Measurements from ENCODE around the gene COX11.

Gene COX11

GRCh38 chr17:54967621-54968261 is 713 bp downstream of the COX11 start:
- H3K9me3 ChIP-seq (ENCODE audit: control insufficient read depth, insufficient read depth, low read length): no peaks in the 10 kb centered on the region
- peaks cover 5% of the 10 kb centered on the region; the same call in 1 of the 2 replicates for H3K4me1 ChIP-seq (ENCODE audit: control insufficient read depth, insufficient read depth, low read length)
- H3K36me3 ChIP-seq (ENCODE audit: control insufficient read depth, insufficient read depth, low read length): peaks cover 28% of the 10 kb centered on the region
- H3K9ac ChIP-seq (ENCODE audit: low read depth, low read length): peak overlapping the region; percentile 92
- peak overlapping the region; percentile 90 for H3K4me3 ChIP-seq (ENCODE audit: low read depth, low read length)
- peak overlapping the region; percentile 89 for H3K27ac ChIP-seq (ENCODE audit: low read depth, low read length)
- H3K27me3 ChIP-seq (ENCODE audit: control insufficient read depth, insufficient read depth, low read length): no peaks in the 10 kb centered on the region

GRCh38 chr17:54956791-54957190 is 11.7 kb downstream of the COX11 start:
- Histone ChIP-seq H3K27me3 (ENCODE audit: control insufficient read depth, insufficient read depth, low read length) (no peaks in the 10 kb centered on the region), H3K9ac (ENCODE audit: low read depth, low read length) (no peak overlapping the region), H3K27ac (ENCODE audit: low read depth, low read length) (peak overlapping the region; percentile 73), H3K36me3 (ENCODE audit: control insufficient read depth, insufficient read depth, low read length) (peaks cover 80% of the 10 kb centered on the region), H3K4me1 (ENCODE audit: control insufficient read depth, insufficient read depth, low read length) (peaks cover 11% of the 10 kb centered on the region), H3K4me3 (ENCODE audit: low read depth, low read length) (no peak overlapping the region), H3K9me3 (ENCODE audit: control insufficient read depth, insufficient read depth, low read length) (no peaks in the 10 kb centered on the region)

GRCh38 chr17:54951286-54951685 is 17.2 kb downstream of the COX11 start:
- H3K36me3 ChIP-seq (ENCODE audit: control insufficient read depth, insufficient read depth, low read length): peaks cover 90% of the 10 kb centered on the region
- H3K9me3 ChIP-seq (ENCODE audit: control insufficient read depth, insufficient read depth, low read length): no peaks in the 10 kb centered on the region
- no peaks in the 10 kb centered on the region for H3K4me1 ChIP-seq (ENCODE audit: control insufficient read depth, insufficient read depth, low read length)
- no peaks in the 10 kb centered on the region for H3K27me3 ChIP-seq (ENCODE audit: control insufficient read depth, insufficient read depth, low read length)
- no peak overlapping the region for H3K27ac ChIP-seq (ENCODE audit: low read depth, low read length)
- H3K9ac ChIP-seq (ENCODE audit: low read depth, low read length): no peak overlapping the region
- no peak overlapping the region for H3K4me3 ChIP-seq (ENCODE audit: low read depth, low read length)

- H3K4me1 ChIP-seq (ENCODE audit: control insufficient read depth, insufficient read depth, low read length): no peaks in the 10 kb centered on the region
- no peak overlapping the region for H3K9ac ChIP-seq (ENCODE audit: low read depth, low read length)
- no peaks in the 10 kb centered on the region for H3K9me3 ChIP-seq (ENCODE audit: control insufficient read depth, insufficient read depth, low read length)
- H3K36me3 ChIP-seq (ENCODE audit: control insufficient read depth, insufficient read depth, low read length): peaks cover 94% of the 10 kb centered on the region
- H3K4me3 ChIP-seq (ENCODE audit: low read depth, low read length): no peak overlapping the region
- H3K27ac ChIP-seq (ENCODE audit: low read depth, low read length): no peak overlapping the region
- no peaks in the 10 kb centered on the region for H3K27me3 ChIP-seq (ENCODE audit: control insufficient read depth, insufficient read depth, low read length)
These were observed 18.3 kb downstream of the COX11 start for GRCh38 chr17:54950116-54950515.

GRCh38 chr17:54948380-54948779 is 20.1 kb downstream of the COX11 start:
- Histone ChIP-seq H3K36me3 (ENCODE audit: control insufficient read depth, insufficient read depth, low read length) (peaks cover 80% of the 10 kb centered on the region), H3K9ac (ENCODE audit: low read depth, low read length) (no peak overlapping the region), H3K4me3 (ENCODE audit: low read depth, low read length) (no peak overlapping the region), H3K4me1 (ENCODE audit: control insufficient read depth, insufficient read depth, low read length) (no peaks in the 10 kb centered on the region), H3K27ac (ENCODE audit: low read depth, low read length) (no peak overlapping the region), H3K27me3 (ENCODE audit: control insufficient read depth, insufficient read depth, low read length) (no peaks in the 10 kb centered on the region), H3K9me3 (ENCODE audit: control insufficient read depth, insufficient read depth, low read length) (no peaks in the 10 kb centered on the region)

- H3K9ac ChIP-seq (ENCODE audit: low read depth, low read length): no peak overlapping the region
- H3K27me3 ChIP-seq (ENCODE audit: control insufficient read depth, insufficient read depth, low read length): no peaks in the 10 kb centered on the region
- H3K4me1 ChIP-seq (ENCODE audit: control insufficient read depth, insufficient read depth, low read length): no peaks in the 10 kb centered on the region
- no peak overlapping the region for H3K27ac ChIP-seq (ENCODE audit: low read depth, low read length)
- H3K9me3 ChIP-seq (ENCODE audit: control insufficient read depth, insufficient read depth, low read length): no peaks in the 10 kb centered on the region
- H3K4me3 ChIP-seq (ENCODE audit: low read depth, low read length): no peak overlapping the region
- H3K36me3 ChIP-seq (ENCODE audit: control insufficient read depth, insufficient read depth, low read length): peaks cover 80% of the 10 kb centered on the region
These were observed 21.1 kb downstream of the COX11 start for GRCh38 chr17:54947396-54947795.

- no peaks in the 10 kb centered on the region for H3K4me1 ChIP-seq (ENCODE audit: control insufficient read depth, insufficient read depth, low read length)
- no peaks in the 10 kb centered on the region for H3K9me3 ChIP-seq (ENCODE audit: control insufficient read depth, insufficient read depth, low read length)
- H3K4me3 ChIP-seq (ENCODE audit: low read depth, low read length): no peak overlapping the region
- no peak overlapping the region for H3K9ac ChIP-seq (ENCODE audit: low read depth, low read length)
- H3K27me3 ChIP-seq (ENCODE audit: control insufficient read depth, insufficient read depth, low read length): no peaks in the 10 kb centered on the region
- H3K36me3 ChIP-seq (ENCODE audit: control insufficient read depth, insufficient read depth, low read length): peaks cover 78% of the 10 kb centered on the region
- H3K27ac ChIP-seq (ENCODE audit: low read depth, low read length): no peak overlapping the region
These were observed 22.8 kb downstream of the COX11 start for GRCh38 chr17:54945671-54946070.

- no peaks in the 10 kb centered on the region for H3K9me3 ChIP-seq (ENCODE audit: control insufficient read depth, insufficient read depth, low read length)
- H3K27ac ChIP-seq (ENCODE audit: low read depth, low read length): no peak overlapping the region
- no peaks in the 10 kb centered on the region for H3K4me1 ChIP-seq (ENCODE audit: control insufficient read depth, insufficient read depth, low read length)
- peaks cover 78% of the 10 kb centered on the region for H3K36me3 ChIP-seq (ENCODE audit: control insufficient read depth, insufficient read depth, low read length)
- H3K9ac ChIP-seq (ENCODE audit: low read depth, low read length): no peak overlapping the region
- H3K4me3 ChIP-seq (ENCODE audit: low read depth, low read length): no peak overlapping the region
- no peaks in the 10 kb centered on the region for H3K27me3 ChIP-seq (ENCODE audit: control insufficient read depth, insufficient read depth, low read length)
These were observed 23.2 kb downstream of the COX11 start for GRCh38 chr17:54945231-54945630.

GRCh38 chr17:54944796-54945195 is 23.7 kb downstream of the COX11 start:
- Histone ChIP-seq H3K27ac (ENCODE audit: low read depth, low read length) (no peak overlapping the region), H3K27me3 (ENCODE audit: control insufficient read depth, insufficient read depth, low read length) (no peaks in the 10 kb centered on the region), H3K36me3 (ENCODE audit: control insufficient read depth, insufficient read depth, low read length) (peaks cover 78% of the 10 kb centered on the region), H3K9me3 (ENCODE audit: control insufficient read depth, insufficient read depth, low read length) (no peaks in the 10 kb centered on the region), H3K4me1 (ENCODE audit: control insufficient read depth, insufficient read depth, low read length) (no peaks in the 10 kb centered on the region), H3K9ac (ENCODE audit: low read depth, low read length) (no peak overlapping the region), H3K4me3 (ENCODE audit: low read depth, low read length) (no peak overlapping the region)

GRCh38 chr17:54941285-54941684 is 27.2 kb downstream of the COX11 start:
- no peaks in the 10 kb centered on the region for H3K9me3 ChIP-seq (ENCODE audit: control insufficient read depth, insufficient read depth, low read length)
- no peak overlapping the region for H3K4me3 ChIP-seq (ENCODE audit: low read depth, low read length)
- no peak overlapping the region for H3K27ac ChIP-seq (ENCODE audit: low read depth, low read length)
- H3K9ac ChIP-seq (ENCODE audit: low read depth, low read length): no peak overlapping the region
- H3K36me3 ChIP-seq (ENCODE audit: control insufficient read depth, insufficient read depth, low read length): peaks cover 78% of the 10 kb centered on the region
- H3K4me1 ChIP-seq (ENCODE audit: control insufficient read depth, insufficient read depth, low read length): no peaks in the 10 kb centered on the region
- H3K27me3 ChIP-seq (ENCODE audit: control insufficient read depth, insufficient read depth, low read length): no peaks in the 10 kb centered on the region

- H3K27me3 ChIP-seq (ENCODE audit: control insufficient read depth, insufficient read depth, low read length): no peaks in the 10 kb centered on the region
- no peaks in the 10 kb centered on the region for H3K4me1 ChIP-seq (ENCODE audit: control insufficient read depth, insufficient read depth, low read length)
- no peak overlapping the region for H3K9ac ChIP-seq (ENCODE audit: low read depth, low read length)
- no peak overlapping the region for H3K27ac ChIP-seq (ENCODE audit: low read depth, low read length)
- H3K9me3 ChIP-seq (ENCODE audit: control insufficient read depth, insufficient read depth, low read length): no peaks in the 10 kb centered on the region
- H3K36me3 ChIP-seq (ENCODE audit: control insufficient read depth, insufficient read depth, low read length): peaks cover 95% of the 10 kb centered on the region
- H3K4me3 ChIP-seq (ENCODE audit: low read depth, low read length): no peak overlapping the region
These were observed 31.0 kb downstream of the COX11 start for GRCh38 chr17:54937426-54937825.
